Skeletal muscle tissue (tissue), 4 donors: ENCODE data around the gene CUL1. TPM values are rescaled to one million over a fixed set of nuclear protein-coding genes. Genes with fewer than 3 reads are reported as not detected.

Experiments
- H3K27ac ChIP-seq: one replicate; pipeline ENCODE4 v1.7.0; 2013; ENCODE audit warnings: mild to moderate bottlenecking, low read depth, low read length, inconsistent platforms
- H3K27me3 ChIP-seq, 3 donors: one replicate each; pipeline ENCODE4 v1.7.0; 2013; ENCODE audit warnings: low read length in 3 of 3; ENCODE audit not compliant: control insufficient read depth in 3 of 3, insufficient read depth in 3 of 3
- H3K36me3 ChIP-seq, 3 donors: one replicate each; pipeline ENCODE4 v1.7.0; 2013; ENCODE audit warnings: low read length in 3 of 3; ENCODE audit not compliant: control insufficient read depth in 3 of 3, insufficient read depth in 3 of 3
- H3K4me1 ChIP-seq, 3 donors: one replicate each; pipeline ENCODE4 v1.7.0; 2013; ENCODE audit warnings: low read length in 3 of 3, mild to moderate bottlenecking in 3 of 3; ENCODE audit not compliant: control insufficient read depth in 3 of 3, insufficient read depth in 3 of 3
- H3K4me3 ChIP-seq, 3 donors: one replicate each; pipeline ENCODE4 v1.7.0; 2013; ENCODE audit warnings: low read length in 3 of 3
- H3K9ac ChIP-seq, 3 donors: one replicate each; pipeline ENCODE4 v1.7.0; 2013; ENCODE audit warnings: low read length in 3 of 3, mild to moderate bottlenecking in 3 of 3, moderate library complexity in 2 of 3, low read depth in 1 of 3
- H3K9me3 ChIP-seq, 3 donors: one replicate each; pipeline ENCODE4 v1.7.0; 2013; ENCODE audit warnings: low read length in 3 of 3; ENCODE audit not compliant: control insufficient read depth in 3 of 3
- total RNA-seq: library from RNA; depleted of rRNA; stranded (reverse); fragments of >200 nt; gene quantifications from one replicate; pipeline ENCODE4 v1.2.3, GENCODE V29; 2014
- donor health status: Osteomylitis.

CUL1 gene
- total RNA-seq, 1 donor from 2014 or later, result 33.9 TPM

- no peak overlapping the region for H3K4me3 ChIP-seq
- H3K9me3 ChIP-seq, result no peaks in the 10 kb centered on the region
- H3K9ac ChIP-seq, result no peak overlapping the region
- H3K27ac ChIP-seq, result no peak overlapping the region
- peaks cover 0 to 7% (median 3%) of the 10 kb centered on the region in 3 donors for H3K4me1 ChIP-seq
- H3K36me3 ChIP-seq, result no peaks in the 10 kb centered on the region
- no peaks in the 10 kb centered on the region for H3K27me3 ChIP-seq
Measured at GRCh38 chr7:148694631-148695030, 4.1 kb upstream of the CUL1 start.

- no peaks in the 10 kb centered on the region for H3K27me3 ChIP-seq
- H3K9ac ChIP-seq, result no peak overlapping the region
- H3K4me1 ChIP-seq, result peaks cover 9 to 14% (median 12%) of the 10 kb centered on the region in 3 donors
- no peak overlapping the region for H3K4me3 ChIP-seq
- H3K27ac ChIP-seq, result no peak overlapping the region
- no peaks in the 10 kb centered on the region for H3K36me3 ChIP-seq
- H3K9me3 ChIP-seq, result no peaks in the 10 kb centered on the region
Measured at GRCh38 chr7:148695953-148696352, 2.8 kb upstream of the CUL1 start.

GRCh38 chr7:148696787-148697186 lies 1.9 kb upstream of the CUL1 start:
- H3K9me3 ChIP-seq, result no peaks in the 10 kb centered on the region

GRCh38 chr7:148697256-148698006 lies 1.3 kb upstream of the CUL1 start:
- peaks cover 19 to 28% (median 21%) of the 10 kb centered on the region in 3 donors for H3K4me1 ChIP-seq
- peak overlapping the region; percentile 71 to 80 (median 78) for H3K4me3 ChIP-seq
- H3K9ac ChIP-seq, result peak overlapping the region; percentile 82 to 96 (median 94)
- no peaks in the 10 kb centered on the region for H3K36me3 ChIP-seq
- H3K27me3 ChIP-seq, result no peaks in the 10 kb centered on the region
- H3K9me3 ChIP-seq, result no peaks in the 10 kb centered on the region
- H3K27ac ChIP-seq, result peak overlapping the region; percentile 93

More at GRCh38 chr7:148696787-148697186, 1.9 kb upstream of the CUL1 start:
- no peak overlapping the region for H3K9ac ChIP-seq
- no peaks in the 10 kb centered on the region for H3K36me3 ChIP-seq
- no peak overlapping the region for H3K4me3 ChIP-seq
- H3K4me1 ChIP-seq, result peaks cover 17 to 23% (median 20%) of the 10 kb centered on the region in 3 donors
- peak overlapping the region; percentile 93 for H3K27ac ChIP-seq
- no peaks in the 10 kb centered on the region for H3K27me3 ChIP-seq

- Histone ChIP-seq H3K36me3 (no peaks in the 10 kb centered on the region), H3K9me3 (no peaks in the 10 kb centered on the region), H3K4me1 (peaks cover 21 to 33% (median 25%) of the 10 kb centered on the region in 3 donors), H3K27me3 (no peaks in the 10 kb centered on the region), H3K9ac (peak overlapping the region; percentile 82 to 96 (median 94)), H3K27ac (peak overlapping the region; percentile 93), H3K4me3 (peak overlapping the region; percentile 71 to 80 (median 78))
Measured at GRCh38 chr7:148698007-148698396, 701 bp upstream of the CUL1 start.

- Histone ChIP-seq H3K27me3 (no peaks in the 10 kb centered on the region), H3K4me1 (peaks cover 21 to 36% (median 26%) of the 10 kb centered on the region in 3 donors), H3K36me3 (no peaks in the 10 kb centered on the region), H3K27ac (peak overlapping the region; percentile 93), H3K9ac (peak overlapping the region; percentile 93 to 96 (median 94)), H3K4me3 (peak overlapping the region; percentile 78 to 88 (median 80)), H3K9me3 (no peaks in the 10 kb centered on the region)
Measured at GRCh38 chr7:148699024-148699781, 500 bp downstream of the CUL1 start.

GRCh38 chr7:148699782-148700629 lies 1.3 kb downstream of the CUL1 start:
- peak overlapping the region; percentile 78 to 88 (median 80) for H3K4me3 ChIP-seq
- H3K27ac ChIP-seq, result peak overlapping the region; percentile 93
- H3K4me1 ChIP-seq, result peaks cover 21 to 42% (median 29%) of the 10 kb centered on the region in 3 donors
- peak overlapping the region; percentile 93 to 96 (median 94) for H3K9ac ChIP-seq
- no peaks in the 10 kb centered on the region for H3K27me3 ChIP-seq
- H3K9me3 ChIP-seq, result no peaks in the 10 kb centered on the region
- no peaks in the 10 kb centered on the region for H3K36me3 ChIP-seq

GRCh38 chr7:148700661-148701064 lies 2.0 kb downstream of the CUL1 start:
- H3K36me3 ChIP-seq, result no peaks in the 10 kb centered on the region
- H3K27me3 ChIP-seq, result no peaks in the 10 kb centered on the region
- H3K27ac ChIP-seq, result no peak overlapping the region
- H3K9ac ChIP-seq, result peak overlapping the region in 2 of 3 donors; percentile 93 to 96
- H3K9me3 ChIP-seq, result no peaks in the 10 kb centered on the region
- H3K4me3 ChIP-seq, result peak overlapping the region; percentile 24 to 88 (median 37)
- peaks cover 25 to 43% (median 34%) of the 10 kb centered on the region in 3 donors for H3K4me1 ChIP-seq

GRCh38 chr7:148701414-148701813 lies 2.7 kb downstream of the CUL1 start:
- Histone ChIP-seq H3K9me3 (no peaks in the 10 kb centered on the region), H3K9ac (peak overlapping the region in 1 of 3 donors; percentile 17), H3K4me3 (no peak overlapping the region), H3K27ac (no peak overlapping the region), H3K27me3 (no peaks in the 10 kb centered on the region), H3K36me3 (no peaks in the 10 kb centered on the region), H3K4me1 (peaks cover 29 to 47% (median 40%) of the 10 kb centered on the region in 3 donors)
